K562 (cell line): ENCODE results near the gene VCX3B. TPM values are rescaled to one million over a fixed set of nuclear protein-coding genes. Genes with fewer than 3 reads are reported as not detected.

Source experiments
- ATAC-seq: fragments of 200-7000 bp; cut with Tn5 transposase; 3 replicates; pipeline ENCODE4 v1.9.1; 2020; ENCODE audit warnings: moderate library complexity
- BruUV-seq: library from RNA; stranded (reverse); fragments of 400-500 nt; replicated peaks from 2 replicates; lab custom pipeline; 2021; lab: Mats Ljungman, UMichigan
- CTCF ChIA-PET: fragments of 300-600 bp; formaldehyde crosslinking; extraction: SDS; loops from one replicate; lab custom pipeline; 2021; ENCODE audit warnings: low intra/inter-chr PET ratio; lab: Yijun Ruan, JAX
- POLR2A ChIA-PET: fragments of 300-600, 350-650 bp; sonication (Branson Sonifier 250); formaldehyde crosslinking; extraction: SDS; loops from one replicate; lab custom pipeline; 2021; ENCODE audit warnings: antibody characterized with exemption, inconsistent platforms; lab: Yijun Ruan, JAX
- DNase-seq, 4 experiments: peaks; one replicate each; pipeline versions ENCODE4 v3.0.0 to v3.0.0-alpha.2; 2011 to 2018; ENCODE audit warnings: low spot score in 3 of 4, mixed read lengths in 3 of 4; ENCODE audit errors: extremely low read depth in 1 of 4
- FAIRE-seq: peaks from 2 replicates; lab custom pipeline; 2011; peaks lifted over from hg19 to GRCh38; lab: Jason Lieb, UNC
- H2AFZ ChIP-seq: 2 replicates; pipeline ENCODE4 v1.6.0; 2011; ENCODE audit warnings: low read depth, low read length, control low read depth, inconsistent platforms
- H3K27ac ChIP-seq: fragments of 200-600 bp; 3 replicates; pipeline ENCODE4 v1.8.0; 2011; ENCODE audit warnings: low read depth, mild to moderate bottlenecking, control low read depth, inconsistent platforms, low read length, moderate library complexity, mixed read lengths; ENCODE audit errors: extremely low read depth
- H3K27me3 ChIP-seq, 2 experiments: fragments of 300-600 bp in 1 of 2; 2 replicates in 1 of 2; 3 replicates in 1 of 2; pipeline versions ENCODE4 v1.6.0 to v1.8.0; 2011; ENCODE audit warnings: inconsistent platforms in 2 of 2, low read length in 2 of 2, mild to moderate bottlenecking in 1 of 2, mixed read lengths in 1 of 2, moderate library complexity in 1 of 2; ENCODE audit not compliant: control insufficient read depth in 2 of 2, insufficient read depth in 2 of 2
- H3K36me3 ChIP-seq: fragments of 300-600 bp; 3 replicates; pipeline ENCODE4 v1.8.0; 2011; ENCODE audit warnings: mild to moderate bottlenecking, low read length, inconsistent platforms; ENCODE audit not compliant: control insufficient read depth, insufficient read depth
- H3K4me1 ChIP-seq, 2 experiments: fragments of 200-600 bp in 1 of 2; replicated peaks in 1 of 2; 2 replicates in 1 of 2; 3 replicates in 1 of 2; pipeline versions ENCODE4 v1.5.1 to v1.8.0; 2011; ENCODE audit warnings: inconsistent platforms in 2 of 2, low read length in 2 of 2, mild to moderate bottlenecking in 1 of 2, mixed read lengths in 1 of 2, moderate library complexity in 1 of 2; ENCODE audit not compliant: control insufficient read depth in 2 of 2, insufficient read depth in 2 of 2
- H3K4me2 ChIP-seq: 2 replicates; pipeline ENCODE4 v1.6.1; 2011; ENCODE audit warnings: low read length, control low read depth, inconsistent platforms, mixed read lengths; ENCODE audit not compliant: insufficient read depth
- H3K4me3 ChIP-seq: fragments of 200-600 bp; sonication (generic), shearing (Covaris generic); 2 replicates; pipeline ENCODE4 v1.5.1; 2016; ENCODE audit warnings: control low read depth, inconsistent platforms
- H3K79me2 ChIP-seq: fragments of 200-600 bp; 3 replicates; pipeline ENCODE4 v1.8.0; 2011; ENCODE audit warnings: low read length, inconsistent platforms; ENCODE audit not compliant: control insufficient read depth, insufficient read depth
- H3K9ac ChIP-seq, 2 experiments: 2 replicates each; pipeline versions ENCODE4 v1.6.0 to v1.6.1; 2011; ENCODE audit warnings: low read depth in 2 of 2, low read length in 2 of 2, control low read depth in 1 of 2, inconsistent platforms in 1 of 2, mild to moderate bottlenecking in 1 of 2, mixed read lengths in 1 of 2; ENCODE audit not compliant: insufficient read depth in 1 of 2
- H3K9me1 ChIP-seq: one replicate; pipeline ENCODE4 v1.6.0; 2011; ENCODE audit warnings: inconsistent platforms, mild to moderate bottlenecking, low read length, moderate library complexity; ENCODE audit not compliant: control insufficient read depth, insufficient read depth
- H3K9me3 ChIP-seq: replicated peaks from 2 replicates; pipeline ENCODE4 v1.5.1; 2011; ENCODE audit warnings: low read depth, low read length, inconsistent platforms; ENCODE audit not compliant: control insufficient read depth, insufficient read depth
- H4K20me1 ChIP-seq: replicated peaks from 2 replicates; pipeline ENCODE4 v1.6.1; 2011; ENCODE audit warnings: low read length, inconsistent platforms, mixed read lengths; ENCODE audit not compliant: control insufficient read depth, insufficient read depth
- ARID3A ChIP-seq: IDR thresholded peaks from 2 replicates; pipeline ENCODE4 v1.6.1; 2012; ENCODE audit warnings: low read depth, low read length, improper control_type of control experiment, borderline replicate concordance
- CREM ChIP-seq: IDR thresholded peaks from 2 replicates; pipeline ENCODE4 v1.6.1; 2014; ENCODE audit warnings: antibody characterized with exemption, low read depth
- CTCFL ChIP-seq: IDR thresholded peaks from 2 replicates; pipeline ENCODE4 v1.6.1; 2011; ENCODE audit warnings: borderline replicate concordance, low read depth, mild to moderate bottlenecking, moderate library complexity, low read length; ENCODE audit not compliant: insufficient read depth, poor library complexity, severe bottlenecking
- FOXK1 ChIP-seq: sonication (generic); formaldehyde crosslinking; IDR thresholded peaks from 2 replicates; pipeline ENCODE4 v1.8.0; 2022; ENCODE audit warnings: missing genetic modification reagents, mild to moderate bottlenecking, borderline replicate concordance
- MCM3 ChIP-seq: fragments of 450-650 bp; IDR thresholded peaks from 2 replicates; pipeline ENCODE4 v1.6.1; 2016
- USF1 ChIP-seq: sonication (generic); formaldehyde crosslinking; IDR thresholded peaks from 2 replicates; pipeline ENCODE4 v1.9.0; 2022; ENCODE audit warnings: mild to moderate bottlenecking, missing genetic modification reagents
- ZBTB33 ChIP-seq: sonication (generic); formaldehyde crosslinking; IDR thresholded peaks from 2 replicates; pipeline ENCODE4 v1.8.1; 2023; ENCODE audit warnings: mild to moderate bottlenecking, missing genetic modification reagents
- ZBTB49 ChIP-seq: sonication (generic); formaldehyde crosslinking; IDR thresholded peaks from 2 replicates; pipeline ENCODE4 v1.8.0; 2022; ENCODE audit warnings: missing genetic modification reagents, mild to moderate bottlenecking, borderline replicate concordance
- ZNF274 ChIP-seq: IDR thresholded peaks from 2 replicates; pipeline ENCODE4 v1.6.1; 2011; ENCODE audit warnings: low read depth, mild to moderate bottlenecking, low read length, moderate library complexity, borderline replicate concordance
- ZNF785 ChIP-seq: fragments of 250-450 bp; sonication (Bioruptor Pico); IDR thresholded peaks from 2 replicates; pipeline ENCODE4 v1.4.0; 2020; ENCODE audit warnings: mild to moderate bottlenecking
- WGBS: fragments of 100-300 bp; shearing (Covaris generic); methylation state at CpG from one replicate; pipeline ENCODE4 v1.1.6; 2016; ENCODE audit warnings: low coverage, mixed read lengths; ENCODE audit not compliant: insufficient coverage; ENCODE audit errors: missing lambda C conversion rate; 5-methylcytosine and 5-hydroxymethylcytosine counted together
- in situ Hi-C: fragments of 300-500 bp; cut with MboI; formaldehyde crosslinking; loops from 4 replicates; pipeline ENCODE4 v1.15.0; 2018; ENCODE audit warnings: inconsistent platforms, mixed read lengths
- intact Hi-C: fragments of 100-400 bp; cut with micrococcal nuclease; formaldehyde crosslinking; loops from 2 replicates; pipeline ENCODE4 v1.14.2; 2022
- polyA plus RNA-seq, 8 experiments: library from polyadenylated mRNA; depleted of rRNA in 4 of 8; stranded (reverse) in 5 of 8; unstranded in 3 of 8; fragments of >200 nt; fragmentation: Nextera tagmentation in 2 of 8; fragmentation: Illumina TruSeq in 1 of 8; extraction: Ambion mirVana in 2 of 8; extraction: Trizol in 1 of 8; gene quantifications; 2 replicates each; pipeline versions ENCODE4 v1.2.1 to v1.2.3, GENCODE V29; 2011 to 2014; ENCODE audit warnings: inconsistent platforms in 1 of 8, missing spikeins in 1 of 8
- total RNA-seq, 7 experiments: library from RNA; depleted of rRNA in 6 of 7; stranded (reverse); fragments of >200 nt in 6 of 7; fragmentation: Illumina TruSeq in 2 of 7; extraction: Trizol in 2 of 7; gene quantifications; 2 replicates each; pipeline versions ENCODE4 v1.2.1 to v1.2.3, GENCODE V29; 2011 to 2021; ENCODE audit warnings: low replicate concordance in 1 of 7

VCX3B gene
- total and polyA plus RNA-seq, 9 of the 15 experiments (the other 6 are each of a cell fraction or from before 2014, with no cell fraction given): 0.27 to 14.6 (median 3.2) TPM

- TF ChIP-seq ZBTB49: no peak
- no peak for TF ChIP-seq FOXK1 (CRISPR knock-in tag)
- TF ChIP-seq MCM3: no peak
- no peak for TF ChIP-seq CREM
These were observed 31.2 kb upstream of the VCX3B start (continued) for GRCh38 chrX:8433109-8434062.

- ChIA-PET CTCF (no interaction called here), POLR2A (no interaction called here)
- no TSS peak for BruUV-seq
- H3K36me3 ChIP-seq: no peaks in the 10 kb centered on the region
- ATAC-seq (no peak), DNase-seq (no peak), FAIRE-seq (no peak)
- in situ Hi-C loops (no loop called here), intact Hi-C loops (no loop called here)
- no peak overlapping the region for H3K4me2 ChIP-seq
- H2AFZ ChIP-seq: no peak overlapping the region
- no peaks in the 10 kb centered on the region for H3K4me1 ChIP-seq
- 3% methylated on average over 5 of the region's 5 CpGs for WGBS
- H3K27ac ChIP-seq: no peak overlapping the region
- H3K4me3 ChIP-seq: no peak overlapping the region
- no peaks in the 10 kb centered on the region for H3K9me3 ChIP-seq
- H3K9me1 ChIP-seq: no peaks in the 10 kb centered on the region
- H3K9ac ChIP-seq: no peak overlapping the region
- no peaks in the 10 kb centered on the region for H4K20me1 ChIP-seq
- no peaks in the 10 kb centered on the region for H3K79me2 ChIP-seq
- no peaks in the 10 kb centered on the region for H3K27me3 ChIP-seq
- no peak for TF ChIP-seq ZBTB33 (CRISPR knock-in tag)
- TF ChIP-seq ZNF785: no peak
- no peak for TF ChIP-seq CTCFL
- no peak for TF ChIP-seq ZNF274
- TF ChIP-seq USF1 (CRISPR knock-in tag): no peak
- TF ChIP-seq ARID3A: no peak
These were observed 17.3 kb upstream of the VCX3B start for GRCh38 chrX:8447368-8447767.
